IPS DF 4.7 (cell line): ENCODE data around the gene CPNE8.

Source experiments
- DNase-seq: peaks from one replicate; pipeline ENCODE4 v3.0.0-alpha.2; 2013; ENCODE audit warnings: low spot score; ENCODE audit errors: extremely low read depth

CPNE8 gene

DNA sequence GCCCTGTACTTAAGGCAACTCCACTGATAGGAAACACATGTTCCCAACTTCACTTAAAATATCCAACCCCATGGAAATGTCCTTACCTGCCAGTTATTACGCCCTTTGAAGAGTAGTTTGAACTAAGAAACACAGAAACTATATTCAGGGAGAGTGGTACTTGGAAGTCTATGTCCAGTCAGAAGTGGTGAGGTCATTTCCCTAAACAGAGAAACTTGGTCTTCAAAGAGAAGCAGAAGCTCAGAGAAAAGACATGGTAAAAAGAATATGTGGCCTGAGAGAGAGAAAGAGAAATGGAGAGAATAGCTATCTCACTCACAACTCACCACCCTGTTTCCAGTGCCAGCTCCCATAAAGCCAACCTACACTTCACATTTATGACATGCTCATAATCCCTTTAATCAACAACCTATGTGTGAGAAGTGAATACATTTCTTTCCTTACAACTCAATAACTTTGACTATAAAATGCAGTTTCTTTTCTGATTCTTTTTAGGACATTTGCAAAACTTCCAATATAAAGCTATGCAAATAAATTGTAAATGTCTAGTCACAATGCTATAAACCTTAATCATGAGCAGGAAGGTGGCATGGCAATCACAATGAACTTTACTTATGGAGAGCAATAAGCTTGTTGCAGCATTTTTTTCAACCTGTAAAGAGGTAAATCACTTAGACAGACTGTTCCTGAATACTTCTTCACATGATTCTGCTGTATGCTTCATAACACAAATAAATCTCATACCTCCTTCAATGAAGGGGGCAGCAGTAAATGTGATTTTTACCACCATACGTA is 67.1 kb downstream of the CPNE8 start:
- DNase-seq, result no peak

DNA sequence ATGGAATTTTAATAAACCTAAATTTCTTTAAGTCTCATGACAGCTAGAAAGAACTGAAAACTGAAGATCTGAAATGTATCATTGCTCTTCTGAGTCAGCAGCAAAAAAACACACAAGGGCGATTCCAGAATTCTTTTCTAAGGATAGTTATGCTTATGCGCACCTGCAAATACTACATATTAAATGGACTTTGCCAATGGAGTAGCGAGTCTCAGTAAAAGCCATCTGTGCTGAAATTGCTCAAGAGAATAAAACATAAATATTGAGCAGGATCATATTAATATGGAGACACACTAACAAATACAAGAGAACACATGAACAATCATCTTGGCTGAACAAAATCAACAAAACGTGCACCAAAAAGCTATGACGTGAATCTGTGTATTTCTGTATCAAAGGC is 73.7 kb downstream of the CPNE8 start:
- DNase-seq, result no peak

DNA sequence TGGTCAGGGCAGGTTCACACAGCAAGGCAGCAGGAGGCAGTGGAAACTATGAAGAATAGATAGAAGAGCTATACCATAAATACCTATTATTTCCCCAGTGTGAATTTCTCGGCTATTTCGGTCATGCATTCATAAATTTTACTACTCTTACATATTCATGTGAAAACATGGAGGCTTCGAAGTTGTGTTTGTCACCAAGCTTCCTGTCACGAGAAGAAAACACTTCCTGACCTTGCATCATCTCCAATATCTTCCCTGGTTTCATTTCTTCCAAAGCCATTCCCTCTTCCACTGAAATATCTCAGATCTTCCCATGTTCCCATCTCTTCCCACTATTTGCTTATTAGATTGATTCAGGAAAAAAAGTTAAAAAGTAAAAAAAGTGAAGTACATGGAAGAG is 80.4 kb downstream of the CPNE8 start:
- no peak for DNase-seq

DNA sequence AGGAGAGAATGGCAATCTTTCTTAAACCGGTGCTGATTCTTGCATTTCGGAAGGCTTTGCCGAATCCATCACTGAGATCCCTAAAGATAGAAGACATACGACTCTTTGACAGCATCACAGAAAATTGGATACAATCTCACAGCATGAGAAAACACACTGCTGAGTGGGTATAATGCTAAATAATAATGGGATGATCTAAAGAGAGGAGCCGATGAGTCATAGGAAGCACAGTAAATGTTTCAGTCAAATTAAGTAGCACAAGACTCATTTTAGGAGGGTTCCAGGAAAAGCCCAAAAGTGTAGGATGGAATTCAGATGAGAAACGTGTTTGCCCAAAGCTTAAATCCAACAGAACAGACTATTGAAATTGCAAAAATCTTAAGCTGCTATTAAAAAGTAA is 81.7 kb downstream of the CPNE8 start:
- DNase-seq, result no peak

DNA sequence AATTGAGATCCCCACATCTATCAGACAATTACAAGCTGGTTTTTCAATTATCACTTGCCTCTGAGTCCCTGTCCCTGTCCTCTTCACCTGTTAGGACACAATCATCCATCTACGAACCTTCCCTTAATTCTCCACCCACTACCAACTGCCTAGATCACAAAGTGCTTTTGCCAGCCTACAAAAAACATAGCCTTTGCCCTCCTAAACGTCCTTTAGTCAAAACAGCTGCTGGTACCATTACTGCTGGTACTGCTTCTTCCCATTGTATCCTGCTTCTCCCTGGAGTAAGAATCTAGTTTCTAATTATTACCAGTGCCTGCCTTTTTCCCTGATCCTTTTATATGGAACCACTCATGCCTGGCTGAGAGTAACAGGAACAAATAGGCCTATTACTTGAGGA is 82.1 kb downstream of the CPNE8 start:
- DNase-seq, result no peak

DNA sequence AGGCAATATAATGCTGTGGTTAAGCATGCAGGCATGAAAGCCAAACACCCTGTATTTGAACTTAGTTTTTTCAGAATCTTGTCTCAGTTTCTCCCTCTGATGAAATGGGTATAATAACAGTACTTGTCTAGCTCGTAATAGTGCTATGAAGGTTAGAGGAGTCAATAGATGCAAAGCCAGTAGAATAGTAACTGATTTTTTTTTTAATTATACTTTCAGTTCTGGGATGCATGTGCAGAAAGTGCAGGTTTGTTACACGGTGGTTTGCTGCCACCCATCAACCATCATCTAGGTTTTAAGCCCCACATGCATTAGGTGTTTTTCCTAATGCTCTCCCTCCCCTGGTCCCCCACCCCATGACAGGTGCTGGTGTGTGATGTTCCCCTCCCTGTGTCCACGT is 87.4 kb downstream of the CPNE8 start:
- DNase-seq, result no peak

DNA sequence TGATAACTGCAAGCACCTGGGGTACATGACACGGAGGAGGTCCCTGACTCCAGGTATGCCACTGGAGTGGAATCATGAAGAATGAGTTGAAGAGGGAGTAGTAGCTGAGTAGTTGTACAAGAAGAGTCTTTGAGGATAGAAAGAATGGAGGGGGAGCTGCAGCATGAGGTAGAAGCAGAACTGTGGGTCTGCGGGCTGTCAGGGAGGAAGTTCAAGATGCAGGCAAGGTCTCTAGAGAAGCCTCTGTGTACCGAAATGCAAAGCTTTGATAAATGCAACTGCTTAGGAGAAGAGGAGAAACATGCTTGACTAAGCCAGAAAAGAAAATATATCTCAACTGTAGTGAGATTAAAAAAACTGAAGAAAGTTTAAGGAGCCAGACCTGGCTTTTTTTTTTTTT is 91.5 kb downstream of the CPNE8 start:
- no peak for DNase-seq

DNA sequence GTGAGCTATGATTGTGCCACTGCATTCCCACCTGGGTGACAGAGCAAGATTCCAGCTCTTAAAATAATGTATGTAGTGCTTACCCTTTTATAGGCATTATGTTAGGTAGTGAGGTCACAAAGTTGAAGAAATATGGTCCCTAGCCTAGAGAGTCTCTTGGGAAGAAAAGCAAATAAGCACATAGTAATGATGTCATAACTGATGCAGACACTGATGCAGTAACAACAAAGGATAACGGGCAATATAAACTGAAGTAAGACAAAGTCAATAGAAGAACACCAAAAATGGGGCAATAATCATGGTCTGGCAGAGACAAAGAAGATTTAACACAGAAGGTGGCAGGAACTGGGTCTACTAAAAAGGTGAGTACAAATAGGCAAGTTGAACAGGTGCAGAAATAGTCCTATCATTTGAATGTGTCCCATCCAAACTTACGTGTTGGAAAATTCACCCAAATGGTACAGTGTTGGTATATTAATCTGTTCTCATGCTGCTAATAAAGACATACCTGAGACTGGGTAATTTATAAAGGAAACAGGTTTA is 93.5 kb downstream of the CPNE8 start:
- DNase-seq, result no peak

DNA sequence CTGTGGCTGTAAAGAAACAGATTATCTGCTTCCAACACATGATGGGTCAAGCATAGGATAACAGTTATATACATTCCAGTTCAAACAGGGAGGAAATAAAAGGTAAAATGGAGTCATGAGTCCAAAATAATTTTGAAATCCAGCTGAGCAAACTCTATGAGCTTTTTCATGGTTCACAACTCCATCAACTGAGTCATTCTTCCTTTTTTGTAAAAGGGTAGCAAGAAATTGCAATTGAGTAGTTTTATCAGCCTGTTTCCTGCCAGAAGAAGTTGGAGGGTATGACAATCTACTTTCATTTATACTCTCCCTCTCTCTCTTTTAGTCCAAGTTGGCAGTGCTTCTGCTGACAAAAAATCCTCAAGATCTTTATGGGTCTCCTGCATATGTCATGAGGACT is 95.6 kb downstream of the CPNE8 start:
- DNase-seq, result no peak

DNA sequence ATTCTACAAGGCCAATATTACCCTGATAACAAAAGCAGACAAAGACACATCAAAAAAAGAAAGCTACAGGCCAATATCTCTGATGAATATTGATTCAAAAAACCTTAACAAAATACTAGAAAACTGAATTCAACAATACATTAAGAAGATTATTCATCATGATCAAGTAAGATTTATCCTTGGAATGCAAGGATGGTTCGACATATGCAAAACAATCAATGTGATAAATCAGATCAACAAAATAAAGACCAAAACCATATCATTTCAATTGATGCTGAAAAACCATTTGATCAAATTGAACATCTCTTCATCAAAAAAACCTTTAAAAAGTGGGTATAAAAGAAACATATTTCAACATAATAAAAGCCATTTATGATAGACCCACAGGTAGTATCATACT is 117.3 kb downstream of the CPNE8 start:
- DNase-seq, result no peak

DNA sequence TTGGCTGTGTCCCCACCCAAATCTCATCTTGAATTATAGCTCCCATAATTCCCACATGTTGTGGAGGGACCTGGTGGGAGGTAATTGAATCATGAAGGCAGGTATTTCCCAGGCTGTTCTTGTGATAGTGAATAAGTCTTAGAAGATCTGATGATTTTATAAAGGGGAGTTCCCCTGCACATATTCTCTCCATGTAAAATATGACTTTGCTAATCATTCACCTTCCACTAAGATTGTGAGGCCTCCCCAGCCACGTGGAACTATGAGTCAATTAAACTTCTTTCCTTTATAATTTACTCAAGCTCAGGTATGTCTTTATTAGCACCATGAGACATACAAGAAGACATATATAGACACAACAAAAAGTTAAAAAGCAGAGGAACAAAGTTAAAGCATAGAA is 120.0 kb downstream of the CPNE8 start:
- DNase-seq, result no peak

DNA sequence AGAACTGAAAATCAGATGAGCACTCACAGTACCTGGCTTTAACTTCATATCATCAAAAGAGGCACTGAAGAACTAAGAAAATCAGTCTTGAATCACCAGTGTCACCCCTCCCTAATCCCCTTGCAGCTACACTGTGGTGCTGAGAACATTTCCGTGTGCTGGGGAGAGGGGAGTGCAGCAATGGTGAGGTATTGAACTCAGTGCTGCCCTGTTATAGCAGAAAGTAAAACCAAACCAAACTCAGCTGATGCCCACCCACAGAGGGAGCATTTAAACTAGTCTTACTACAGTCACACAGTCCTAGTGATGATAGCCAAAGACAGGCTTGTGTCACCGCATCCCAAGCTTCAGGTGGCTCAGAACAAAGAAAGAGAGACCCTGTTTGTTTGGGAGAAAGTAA is 122.1 kb downstream of the CPNE8 start:
- no peak for DNase-seq

DNA sequence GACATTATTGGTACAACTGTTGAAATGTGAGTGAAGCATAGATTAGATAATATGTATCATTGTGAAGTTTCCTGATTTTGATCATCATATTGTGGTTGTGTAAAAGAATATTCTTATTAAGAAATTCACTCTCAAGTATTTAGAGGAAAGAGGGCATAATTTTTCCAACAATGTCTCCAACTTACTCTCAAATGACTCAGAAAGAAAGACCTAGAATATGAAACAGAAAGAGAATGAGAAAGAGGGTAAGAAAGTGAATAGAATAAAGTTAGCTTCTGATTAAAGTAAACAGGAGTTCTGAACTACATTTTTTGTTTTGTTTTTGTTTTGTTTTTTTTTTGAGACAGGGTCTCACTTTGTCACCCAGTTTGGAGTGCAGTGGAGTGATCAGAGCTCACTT is 123.0 kb downstream of the CPNE8 start:
- no peak for DNase-seq

DNA sequence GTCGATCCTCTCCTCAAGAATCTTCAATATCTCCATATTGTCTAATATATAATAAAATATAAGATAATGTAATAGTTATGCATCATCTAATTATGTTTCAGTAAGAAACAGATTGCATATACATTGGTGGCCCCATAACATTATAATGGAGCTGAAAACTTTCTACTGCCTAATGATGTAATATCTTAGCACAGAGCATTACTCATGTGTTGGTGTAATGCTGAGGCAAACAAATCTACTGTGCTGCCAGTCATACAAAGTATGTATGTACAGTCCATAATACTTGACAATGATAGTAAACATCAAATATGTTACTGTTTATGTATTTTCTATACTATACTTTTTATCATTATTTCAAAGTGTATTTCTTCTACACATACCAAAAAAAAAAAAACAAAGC is 128.7 kb downstream of the CPNE8 start:
- no peak for DNase-seq

DNA sequence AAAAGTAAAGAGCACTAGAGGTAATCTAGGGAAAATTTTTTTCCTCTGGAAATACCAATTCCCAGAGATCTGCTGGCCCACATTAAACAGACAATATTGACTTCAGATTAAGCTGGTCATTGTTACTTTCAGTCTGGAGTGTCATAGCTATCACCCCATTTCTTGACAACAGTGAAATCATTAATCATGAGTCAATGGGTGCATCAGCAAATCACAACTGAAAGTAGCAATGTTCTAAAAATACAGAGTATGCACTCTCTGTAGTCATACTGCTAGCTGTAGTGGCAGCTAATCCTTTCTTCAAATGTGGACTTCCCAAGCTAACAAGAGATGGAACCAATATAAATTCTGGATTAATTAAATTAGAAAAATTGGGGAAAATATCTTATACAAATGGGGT is 129.9 kb downstream of the CPNE8 start:
- DNase-seq, result no peak

DNA sequence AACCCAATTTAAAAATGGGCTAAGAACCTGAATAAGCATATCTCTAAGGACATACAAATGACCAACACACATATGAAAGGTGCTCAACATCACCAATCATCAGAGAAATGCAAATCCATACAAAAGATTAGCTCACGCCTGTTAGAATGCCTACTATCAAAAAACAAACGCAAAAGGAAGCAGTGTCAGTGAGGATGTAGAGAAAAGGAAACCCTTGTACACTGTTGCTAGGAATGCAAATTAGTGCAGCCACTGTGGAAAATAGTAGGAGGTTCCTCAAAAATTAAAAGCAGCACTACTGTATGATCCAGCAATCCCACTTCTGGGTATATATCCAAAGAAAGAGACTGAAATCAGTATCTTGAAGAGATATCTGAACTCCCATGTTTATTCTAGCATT is 133.0 kb downstream of the CPNE8 start:
- DNase-seq, result no peak

DNA sequence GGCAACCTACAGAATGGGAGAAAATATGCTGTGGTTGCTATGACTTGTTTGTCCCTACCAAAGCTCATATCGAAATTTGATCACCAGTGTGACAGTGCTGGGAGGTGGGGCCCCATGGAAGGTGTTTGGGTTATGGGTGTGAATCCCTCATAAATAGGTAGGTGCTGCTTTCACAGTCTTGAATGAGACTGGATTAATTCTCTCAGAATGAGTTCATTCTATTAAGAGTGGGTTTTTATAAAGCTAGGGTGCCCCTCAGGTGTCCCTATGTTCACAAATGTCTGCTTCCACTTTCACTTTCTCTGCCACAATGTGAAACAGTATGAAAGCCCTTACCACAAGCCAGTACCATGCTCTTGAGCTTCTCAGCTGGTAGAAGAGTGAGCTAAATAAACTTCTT is 133.5 kb downstream of the CPNE8 start:
- no peak for DNase-seq

DNA sequence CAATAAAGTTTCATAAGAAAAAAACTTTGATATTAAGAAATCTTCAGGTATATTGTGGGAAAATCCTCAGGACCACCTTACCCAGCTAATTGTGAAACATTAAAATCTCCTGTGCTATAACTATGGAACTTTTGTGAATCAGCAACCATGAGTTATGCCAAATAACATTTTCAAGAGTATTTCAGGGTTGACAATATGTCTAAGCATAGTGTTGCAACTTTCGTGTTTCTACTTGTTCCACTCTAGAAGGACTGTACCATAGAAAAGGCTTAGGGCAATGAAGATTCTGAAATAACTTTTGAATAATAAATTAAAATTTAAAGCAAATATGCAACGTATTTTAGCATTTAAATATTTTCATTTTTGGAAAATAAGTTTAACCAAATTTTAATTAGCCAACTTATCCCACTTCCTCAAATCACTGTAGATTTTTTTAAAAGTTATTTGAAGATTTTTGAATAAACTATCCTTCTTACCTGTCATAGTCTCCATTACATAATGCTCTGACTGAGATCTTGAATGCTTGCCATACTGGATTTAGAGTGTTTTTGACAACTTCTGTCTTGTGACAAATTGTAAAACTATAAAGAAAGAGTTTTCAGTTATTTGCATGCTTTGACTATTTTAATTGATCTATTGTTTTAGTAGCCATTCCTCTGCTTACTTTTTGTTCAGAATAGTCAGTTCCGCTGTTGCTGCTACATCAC is 143.6 kb downstream of the CPNE8 start:
- no peak for DNase-seq

DNA sequence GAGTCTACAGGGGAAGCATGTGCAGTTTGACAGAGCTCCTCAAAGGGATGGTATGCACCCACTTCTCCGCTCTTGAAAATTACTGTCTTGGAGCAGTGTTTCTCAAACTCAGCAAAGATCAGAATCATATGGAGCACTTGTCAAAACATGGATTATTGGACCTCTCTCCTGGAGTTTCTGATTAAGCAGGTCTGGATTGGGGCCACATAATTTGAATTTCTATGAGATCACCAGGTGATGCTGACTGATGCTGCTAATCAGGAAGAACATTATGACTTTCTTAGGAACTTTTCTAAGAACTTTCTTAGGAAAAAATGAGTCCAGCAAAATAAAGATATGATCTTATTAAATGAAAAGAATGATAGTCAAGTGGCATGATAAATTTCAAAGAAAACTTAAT is 144.3 kb downstream of the CPNE8 start:
- no peak for DNase-seq

DNA sequence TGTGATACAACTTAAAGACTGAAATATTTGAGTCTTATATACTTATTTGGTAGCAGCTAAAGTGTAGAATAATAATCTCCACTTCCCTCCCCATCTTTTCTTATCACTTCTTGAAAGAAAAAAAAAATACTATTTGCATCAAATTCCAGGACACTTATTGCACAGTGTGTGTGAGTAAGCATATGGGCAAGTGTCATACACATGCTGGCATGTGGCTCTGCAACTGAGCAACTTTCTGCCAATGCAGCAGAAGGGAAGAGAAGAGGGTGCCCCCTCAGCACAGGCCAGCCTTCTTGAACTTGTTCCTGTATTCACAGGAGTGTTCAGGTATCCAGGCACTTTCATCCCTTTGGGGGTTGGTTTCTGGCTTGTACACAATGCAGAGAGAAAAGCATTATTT is 145.8 kb downstream of the CPNE8 start:
- DNase-seq, result no peak

DNA sequence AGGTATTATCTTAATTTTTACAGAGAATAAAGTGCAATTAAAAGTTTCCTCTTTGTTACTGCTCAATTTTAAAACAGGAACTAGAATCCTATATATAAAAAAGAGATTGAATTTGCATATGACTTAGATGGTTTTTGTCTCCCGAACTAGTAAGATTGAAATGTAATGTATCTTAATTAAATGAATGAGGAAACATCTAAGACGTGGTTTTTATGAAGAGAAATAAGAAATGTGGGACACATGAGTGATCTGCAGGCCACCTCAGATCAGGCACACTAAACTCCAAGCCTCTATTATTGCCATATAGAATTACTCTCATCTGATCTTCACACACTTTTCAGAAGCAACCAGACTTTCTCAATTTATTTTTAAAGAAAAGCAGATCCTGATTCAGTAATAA is 158.6 kb downstream of the CPNE8 start:
- no peak for DNase-seq

DNA sequence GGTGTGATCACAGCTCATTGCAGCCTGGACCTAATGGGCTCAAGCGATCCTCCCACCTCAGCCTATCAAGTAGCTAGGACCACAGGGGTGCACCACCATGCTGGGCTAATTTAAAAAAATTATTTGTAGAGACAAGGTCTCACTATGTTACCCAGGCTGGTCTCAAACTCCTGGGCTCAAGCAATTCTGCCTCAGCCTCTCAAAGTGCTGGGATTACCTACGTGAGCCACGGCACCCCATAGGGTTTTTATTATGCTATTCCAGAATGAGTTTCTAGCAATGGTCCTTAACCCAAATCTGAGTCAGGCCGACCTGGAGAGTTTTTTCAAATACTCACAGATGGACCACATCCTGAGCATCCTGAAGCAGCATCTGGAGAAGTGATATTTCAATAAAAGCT is 159.8 kb downstream of the CPNE8 start:
- no peak for DNase-seq

DNA sequence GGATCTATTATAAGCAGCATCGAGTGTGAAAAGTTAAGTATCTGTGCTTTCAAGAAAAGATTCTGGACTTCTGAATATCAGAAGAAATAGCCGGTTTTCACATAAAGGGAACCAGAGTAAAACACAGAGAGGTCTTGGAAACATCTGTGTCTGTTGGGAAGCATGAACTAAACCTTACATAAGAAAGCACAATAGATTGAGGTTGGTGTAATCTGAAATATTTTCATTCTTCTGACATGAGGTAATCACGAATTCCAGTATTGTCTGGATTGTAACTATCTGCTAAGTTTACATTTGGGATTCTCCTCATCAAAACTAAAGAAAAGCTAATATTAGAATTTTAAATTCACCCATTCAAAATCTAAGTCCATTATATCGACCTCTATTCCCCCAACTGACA is 161.3 kb downstream of the CPNE8 start:
- DNase-seq, result no peak
